CD4-positive, alpha-beta T cell (primary cell): ENCODE data around the gene RGR. TPM values are rescaled to one million over a fixed set of nuclear protein-coding genes. Genes with fewer than 3 reads are reported as not detected.

Experiments used
- ATAC-seq: fragments of 200-7000 bp; cut with Tn5 transposase; one replicate; pipeline ENCODE4 v1.10.0; 2022; ENCODE audit warnings: mild to moderate bottlenecking; ENCODE audit not compliant: poor library complexity
- CTCF ChIA-PET: fragments of 350-600 bp; sonication (Branson Sonifier 250); formaldehyde crosslinking; loops from one replicate; lab custom pipeline; 2021; ENCODE audit warnings: antibody characterized with exemption, inconsistent platforms; lab: Charles Lee
- POLR2A ChIA-PET: fragments of 350-600 bp; sonication (Branson Sonifier 250); formaldehyde crosslinking; loops from one replicate; lab custom pipeline; 2021; ENCODE audit warnings: antibody characterized with exemption, inconsistent platforms; lab: Charles Lee
- DNase-seq, 14 experiments: peaks; one replicate each; pipeline ENCODE4 v3.0.0-alpha.2; 2013 to 2020; ENCODE audit warnings: mixed read lengths in 2 of 14
- H3K27ac ChIP-seq, 2 donors: one replicate each; pipeline versions ENCODE4 v1.5.1 to v1.7.0; 2013; ENCODE audit warnings: low read length in 2 of 2, low read depth in 1 of 2, mild to moderate bottlenecking in 1 of 2
- H3K27me3 ChIP-seq, 2 experiments: 1 replicate in 1 of 2; 2 replicates in 1 of 2; pipeline versions ENCODE4 v1.6.1 to v1.7.0; 2013; ENCODE audit warnings: low read length in 2 of 2, control low read depth in 1 of 2, mild to moderate bottlenecking in 1 of 2, moderate library complexity in 1 of 2; ENCODE audit not compliant: insufficient read depth in 2 of 2, control insufficient read depth in 1 of 2
- H3K36me3 ChIP-seq: one replicate; pipeline ENCODE4 v1.6.1; 2013; ENCODE audit warnings: low read length, control low read depth; ENCODE audit not compliant: insufficient read depth
- H3K4me1 ChIP-seq: one replicate; pipeline ENCODE4 v1.6.1; 2013; ENCODE audit warnings: low read length, control low read depth; ENCODE audit not compliant: insufficient read depth
- H3K4me3 ChIP-seq: one replicate; pipeline ENCODE4 v1.5.1; 2013; ENCODE audit warnings: mild to moderate bottlenecking, low read length, moderate library complexity
- H3K9me3 ChIP-seq, 2 experiments: 1 replicate in 1 of 2; 2 replicates in 1 of 2; pipeline versions ENCODE4 v1.6.1 to v1.7.0; 2013; ENCODE audit warnings: low read length in 2 of 2, mild to moderate bottlenecking in 2 of 2, control low read depth in 1 of 2, moderate library complexity in 1 of 2; ENCODE audit not compliant: control insufficient read depth in 1 of 2, insufficient read depth in 1 of 2
- H3K27ac Mint-ChIP-seq: one replicate; pipeline ENCODE4 v1.8.0; 2020; ENCODE audit warnings: mixed read lengths
- H3K27me3 Mint-ChIP-seq: one replicate; pipeline ENCODE4 v1.8.0; 2021; ENCODE audit warnings: mixed read lengths
- H3K36me3 Mint-ChIP-seq: one replicate; pipeline ENCODE4 v1.8.0; 2021; ENCODE audit warnings: low read depth, mixed read lengths
- H3K4me1 Mint-ChIP-seq: one replicate; pipeline ENCODE4 v1.8.0; 2021; ENCODE audit warnings: low read depth, mixed read lengths
- H3K4me3 Mint-ChIP-seq: one replicate; pipeline ENCODE4 v1.8.0; 2020; ENCODE audit warnings: mild to moderate bottlenecking, mixed read lengths
- H3K9me3 Mint-ChIP-seq: one replicate; pipeline ENCODE4 v1.8.0; 2020; ENCODE audit warnings: mixed read lengths
- intact Hi-C, 2 experiments: fragments of 100-400 bp; cut with DNase I in 1 of 2; cut with micrococcal nuclease in 1 of 2; formaldehyde crosslinking; loops; one replicate each; pipeline versions ENCODE4 v1.15.1 to v1.9.0; 2023 to 2025; cut with DNase I, micrococcal nuclease
- total RNA-seq, 174 experiments: library from RNA in 2 of 174; stranded (reverse) in 2 of 174; gene quantifications; one replicate each; pipeline ENCODE4 v1.2.3 and lab custom pipeline; 2021 to 2026
- TF ChIP-seq, protein P1 (sequence below): fragments of 200-600 bp; IDR thresholded peaks from one replicate; pipeline ENCODE4 v1.8.0; 2022; ENCODE audit warnings: antibody characterized with exemption, mild to moderate bottlenecking

The RGR gene
- total RNA-seq, 2 experiments from 2014 or later = not detected

DNA sequence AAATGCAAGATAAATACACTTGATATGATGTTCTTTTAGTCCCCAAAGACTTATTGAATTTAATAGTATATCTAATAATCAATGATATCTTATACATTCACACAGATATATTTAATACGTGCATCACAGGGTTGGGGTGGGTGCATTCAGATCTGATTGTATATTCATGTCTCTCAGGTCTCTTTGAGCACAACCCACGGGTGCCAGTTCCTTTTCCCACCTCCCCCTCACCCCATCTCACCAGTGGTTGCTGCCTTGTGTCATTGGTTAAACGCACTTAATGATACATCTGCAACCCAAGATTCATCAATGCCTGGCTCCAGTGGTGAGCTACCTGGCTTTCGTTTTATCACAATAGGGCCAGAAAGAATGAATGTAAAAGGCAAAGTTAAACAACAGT lies 9.8 kb upstream of the RGR start:
- ChIA-PET CTCF (no interaction called here), POLR2A (no interaction called here)
- DNase-seq (no peak), ATAC-seq (no peak)
- H3K27me3 ChIP-seq = peaks cover 0 to 10% of the 10 kb centered on the region in 2 experiments
- no peak overlapping the region for H3K4me3 ChIP-seq
- H3K9me3 Mint-ChIP-seq = no peaks in the 10 kb centered on the region
- H3K4me1 ChIP-seq = no peaks in the 10 kb centered on the region
- TF ChIP-seq, protein P1, sequence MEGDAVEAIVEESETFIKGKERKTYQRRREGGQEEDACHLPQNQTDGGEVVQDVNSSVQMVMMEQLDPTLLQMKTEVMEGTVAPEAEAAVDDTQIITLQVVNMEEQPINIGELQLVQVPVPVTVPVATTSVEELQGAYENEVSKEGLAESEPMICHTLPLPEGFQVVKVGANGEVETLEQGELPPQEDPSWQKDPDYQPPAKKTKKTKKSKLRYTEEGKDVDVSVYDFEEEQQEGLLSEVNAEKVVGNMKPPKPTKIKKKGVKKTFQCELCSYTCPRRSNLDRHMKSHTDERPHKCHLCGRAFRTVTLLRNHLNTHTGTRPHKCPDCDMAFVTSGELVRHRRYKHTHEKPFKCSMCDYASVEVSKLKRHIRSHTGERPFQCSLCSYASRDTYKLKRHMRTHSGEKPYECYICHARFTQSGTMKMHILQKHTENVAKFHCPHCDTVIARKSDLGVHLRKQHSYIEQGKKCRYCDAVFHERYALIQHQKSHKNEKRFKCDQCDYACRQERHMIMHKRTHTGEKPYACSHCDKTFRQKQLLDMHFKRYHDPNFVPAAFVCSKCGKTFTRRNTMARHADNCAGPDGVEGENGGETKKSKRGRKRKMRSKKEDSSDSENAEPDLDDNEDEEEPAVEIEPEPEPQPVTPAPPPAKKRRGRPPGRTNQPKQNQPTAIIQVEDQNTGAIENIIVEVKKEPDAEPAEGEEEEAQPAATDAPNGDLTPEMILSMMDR = no peak
- peaks cover 26% of the 10 kb centered on the region for H3K27me3 Mint-ChIP-seq
- H3K36me3 Mint-ChIP-seq = no peaks in the 10 kb centered on the region
- peaks cover 0 to 8% of the 10 kb centered on the region in 2 experiments for H3K9me3 ChIP-seq
- no peaks in the 10 kb centered on the region for H3K4me1 Mint-ChIP-seq
- H3K4me3 Mint-ChIP-seq = no peak overlapping the region
- no peaks in the 10 kb centered on the region for H3K36me3 ChIP-seq
- intact Hi-C loops = no loop called here
- H3K27ac Mint-ChIP-seq = no peak overlapping the region
- H3K27ac ChIP-seq = no peak overlapping the region

DNA sequence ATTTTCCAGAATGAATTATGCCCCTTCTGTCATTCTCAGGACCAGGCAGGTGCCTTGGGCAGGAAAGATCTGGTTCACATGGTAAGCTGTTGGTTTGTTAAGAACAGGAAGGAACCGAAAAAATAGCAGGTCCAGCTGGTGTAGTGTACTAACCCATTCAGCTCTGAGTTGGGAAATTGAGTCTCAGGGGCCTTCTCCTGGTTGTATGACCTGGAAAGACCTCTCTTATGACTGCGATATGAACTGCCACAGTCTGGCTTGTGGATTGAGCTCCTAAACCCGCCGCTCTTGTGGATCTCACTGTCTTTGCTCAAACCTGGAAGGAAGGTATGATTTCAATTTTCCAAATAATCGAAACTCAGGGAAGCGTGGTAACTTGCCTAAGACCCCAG lies 8.1 kb upstream of the RGR start:
- no peak for DNase-seq
- H3K4me3 Mint-ChIP-seq = no peak overlapping the region

DNA sequence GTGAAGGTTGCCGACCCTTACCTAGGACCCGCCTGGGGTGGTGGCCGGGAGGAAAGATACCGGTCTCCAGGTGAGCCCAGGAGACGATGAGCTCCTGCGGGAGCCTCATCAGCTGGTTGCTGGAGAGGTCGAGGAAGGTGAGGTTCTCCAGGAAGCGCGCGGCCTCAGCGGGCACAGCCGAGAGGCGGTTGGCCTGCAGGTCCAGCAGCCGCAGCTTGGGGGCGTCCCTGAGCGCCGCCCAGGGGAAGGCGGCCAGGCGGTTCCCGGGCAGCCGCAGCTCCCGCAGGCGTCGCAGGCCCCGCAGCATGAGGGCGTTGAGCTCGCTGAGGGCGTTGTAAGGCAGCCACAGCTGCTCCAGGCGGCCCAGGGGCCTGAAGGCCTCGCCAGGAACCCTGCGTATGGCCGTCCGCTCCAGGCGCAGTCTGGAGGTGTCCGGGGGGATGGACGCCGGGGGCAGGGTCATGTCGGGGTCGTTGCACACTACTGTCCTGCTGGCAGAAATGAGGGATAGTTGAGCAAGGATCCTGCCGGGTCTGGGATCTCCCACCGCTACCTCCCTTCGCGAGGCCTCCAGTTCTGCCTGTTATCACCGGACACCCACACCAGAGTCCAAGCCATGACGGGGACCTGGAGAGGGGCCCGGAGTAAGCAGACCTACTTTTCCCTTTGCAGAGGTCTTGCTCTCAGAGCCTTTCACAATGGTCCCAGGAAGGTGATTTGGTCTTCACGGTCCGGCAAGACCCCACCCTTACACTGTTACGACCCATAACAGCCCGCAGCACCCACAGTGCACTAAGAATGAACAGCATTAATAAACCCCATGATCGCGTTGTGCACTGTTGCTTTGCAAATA lies 7.4 kb upstream of the RGR start:
- ATAC-seq (no peak), DNase-seq (no peak)
- no peak overlapping the region for H3K27ac ChIP-seq
- H3K36me3 Mint-ChIP-seq = no peaks in the 10 kb centered on the region
- no peaks in the 10 kb centered on the region for H3K4me1 Mint-ChIP-seq
- ChIA-PET POLR2A (no interaction called here), CTCF (no interaction called here)
- H3K36me3 ChIP-seq = no peaks in the 10 kb centered on the region
- no peak overlapping the region for H3K4me3 ChIP-seq
- no peak overlapping the region for H3K4me3 Mint-ChIP-seq
- H3K4me1 ChIP-seq = no peaks in the 10 kb centered on the region
- peaks cover 0 to 7% of the 10 kb centered on the region in 2 experiments for H3K9me3 ChIP-seq
- TF ChIP-seq, protein P1 = no peak
- intact Hi-C loops = no loop called here
- no peak overlapping the region for H3K27ac Mint-ChIP-seq
- H3K27me3 ChIP-seq = peaks cover 0 to 4% of the 10 kb centered on the region in 2 experiments
- H3K27me3 Mint-ChIP-seq = peaks cover 15% of the 10 kb centered on the region
- H3K9me3 Mint-ChIP-seq = no peaks in the 10 kb centered on the region

More for the DNA sequence above, 8.1 kb upstream of the RGR start:
- intact Hi-C loops = no loop called here
- Histone ChIP-seq H3K27ac (no peak overlapping the region), H3K4me1 (no peaks in the 10 kb centered on the region), H3K27me3 (peaks cover 0 to 5% of the 10 kb centered on the region in 2 experiments), H3K9me3 (peaks cover 0 to 8% of the 10 kb centered on the region in 2 experiments), H3K36me3 (no peaks in the 10 kb centered on the region), H3K4me3 (no peak overlapping the region)
- no peak overlapping the region for H3K27ac Mint-ChIP-seq
- CTCF ChIA-PET = no interaction called here
- TF ChIP-seq, protein P1 = no peak
- no peaks in the 10 kb centered on the region for H3K9me3 Mint-ChIP-seq
- no peaks in the 10 kb centered on the region for H3K36me3 Mint-ChIP-seq
- no peak for ATAC-seq
- no peaks in the 10 kb centered on the region for H3K4me1 Mint-ChIP-seq
- peaks cover 16% of the 10 kb centered on the region for H3K27me3 Mint-ChIP-seq
- POLR2A ChIA-PET = no interaction called here
